ENCODE data around the gene OCRL. TPM values are rescaled to one million over a fixed set of nuclear protein-coding genes. Genes with fewer than 3 reads are reported as not detected.

OCRL gene
- total RNA-seq, 1 donor from 2014 or later = 20.1 TPM

DNA sequence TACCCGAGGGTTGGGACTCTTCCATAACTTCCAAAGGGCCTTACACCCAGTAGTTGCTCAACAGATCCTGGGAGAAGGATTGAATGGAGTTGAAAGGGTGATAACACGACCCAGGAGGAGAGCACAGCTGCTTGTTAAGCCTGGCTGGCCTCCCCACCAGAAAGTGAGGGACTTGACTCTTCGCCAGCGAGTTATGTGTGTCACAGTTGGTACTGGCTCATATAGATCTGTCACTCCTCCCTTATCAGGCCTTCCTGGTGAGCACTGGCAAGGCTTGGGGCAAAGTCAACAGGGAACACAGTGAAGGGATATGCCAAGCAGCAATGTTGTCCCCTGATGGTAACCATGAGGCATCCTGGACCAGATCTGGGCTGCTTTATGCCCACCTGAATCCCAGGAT, 78.9 kb downstream of the OCRL start:
- Histone ChIP-seq H3K4me3 (no peak overlapping the region), H3K9me3 (no peaks in the 10 kb centered on the region), H3K36me3 (no peaks in the 10 kb centered on the region), H3K4me1 (no peaks in the 10 kb centered on the region), H3K27me3 (ENCODE audit: low read depth) (no peaks in the 10 kb centered on the region), H3K27ac (no peak overlapping the region)
- DNase-seq (no peak), ATAC-seq (no peak)
- TF ChIP-seq, protein P1, sequence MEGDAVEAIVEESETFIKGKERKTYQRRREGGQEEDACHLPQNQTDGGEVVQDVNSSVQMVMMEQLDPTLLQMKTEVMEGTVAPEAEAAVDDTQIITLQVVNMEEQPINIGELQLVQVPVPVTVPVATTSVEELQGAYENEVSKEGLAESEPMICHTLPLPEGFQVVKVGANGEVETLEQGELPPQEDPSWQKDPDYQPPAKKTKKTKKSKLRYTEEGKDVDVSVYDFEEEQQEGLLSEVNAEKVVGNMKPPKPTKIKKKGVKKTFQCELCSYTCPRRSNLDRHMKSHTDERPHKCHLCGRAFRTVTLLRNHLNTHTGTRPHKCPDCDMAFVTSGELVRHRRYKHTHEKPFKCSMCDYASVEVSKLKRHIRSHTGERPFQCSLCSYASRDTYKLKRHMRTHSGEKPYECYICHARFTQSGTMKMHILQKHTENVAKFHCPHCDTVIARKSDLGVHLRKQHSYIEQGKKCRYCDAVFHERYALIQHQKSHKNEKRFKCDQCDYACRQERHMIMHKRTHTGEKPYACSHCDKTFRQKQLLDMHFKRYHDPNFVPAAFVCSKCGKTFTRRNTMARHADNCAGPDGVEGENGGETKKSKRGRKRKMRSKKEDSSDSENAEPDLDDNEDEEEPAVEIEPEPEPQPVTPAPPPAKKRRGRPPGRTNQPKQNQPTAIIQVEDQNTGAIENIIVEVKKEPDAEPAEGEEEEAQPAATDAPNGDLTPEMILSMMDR (IDR thresholded peaks at IDR 0.05) = no peak
- intact Hi-C loops (cut with DNase I) = no loop called here

DNA sequence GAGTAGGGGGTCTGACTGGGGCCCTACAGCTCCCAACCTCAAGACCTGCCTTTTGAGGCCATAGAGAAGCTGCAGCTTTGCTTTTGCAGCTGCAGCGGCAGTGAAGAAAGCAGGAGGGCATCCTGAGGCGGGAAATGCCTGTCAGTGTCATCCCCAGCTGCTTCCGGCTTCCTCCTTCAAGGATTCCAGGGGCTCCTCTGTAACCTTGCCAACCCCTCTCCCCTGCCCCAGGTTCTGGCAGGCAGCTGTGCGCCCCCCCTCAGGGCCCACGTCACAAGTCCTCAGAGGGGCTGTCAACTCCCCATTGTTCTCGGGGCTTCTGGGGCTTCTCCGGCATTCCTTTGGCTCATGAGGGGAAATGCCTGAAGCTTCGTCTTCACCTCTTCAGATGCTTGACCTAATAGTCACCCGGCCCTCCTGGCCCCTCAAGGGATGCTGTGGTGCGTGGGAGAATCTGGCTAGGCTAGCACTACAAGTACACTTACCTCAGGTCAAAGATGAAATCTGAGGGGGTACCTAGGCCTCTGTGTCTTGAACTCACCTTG, 82.8 kb downstream of the OCRL start:
- Histone ChIP-seq H3K4me1 (no peaks in the 10 kb centered on the region), H3K9me3 (no peaks in the 10 kb centered on the region), H3K4me3 (no peak overlapping the region), H3K27ac (no peak overlapping the region), H3K27me3 (ENCODE audit: low read depth) (no peaks in the 10 kb centered on the region), H3K36me3 (no peaks in the 10 kb centered on the region)
- TF ChIP-seq, protein P1 (IDR thresholded peaks at IDR 0.05) = no peak
- DNase-seq = no peak
- intact Hi-C loops (cut with DNase I) = no loop called here
- no peak for ATAC-seq

DNA sequence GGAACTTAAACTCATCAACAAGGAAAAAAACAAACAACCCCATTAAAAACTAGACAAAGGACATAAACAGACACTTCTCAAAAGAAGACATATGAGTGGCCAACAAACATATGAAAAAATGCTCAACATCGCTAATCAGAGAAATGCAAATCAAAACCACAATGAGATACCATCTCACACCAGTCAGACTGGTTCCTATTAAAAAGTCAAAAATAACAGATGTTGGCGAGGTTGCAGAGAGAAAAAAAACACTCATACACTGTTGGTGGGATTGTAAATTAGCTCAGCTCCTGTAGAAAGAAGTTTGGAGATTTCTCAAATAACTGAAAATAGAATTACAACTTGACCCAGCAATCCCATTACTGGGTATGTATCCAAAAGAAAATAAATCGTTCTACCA, 86.0 kb downstream of the OCRL start:
- no peak for ATAC-seq
- no peak for DNase-seq
- H3K36me3 ChIP-seq = no peaks in the 10 kb centered on the region
- TF ChIP-seq, protein P1 (IDR thresholded peaks at IDR 0.05) = no peak
- no peak overlapping the region for H3K27ac ChIP-seq
- intact Hi-C loops (cut with DNase I) = no loop called here
- no peak overlapping the region for H3K4me3 ChIP-seq
- H3K27me3 ChIP-seq (ENCODE audit: low read depth) = no peaks in the 10 kb centered on the region
- no peaks in the 10 kb centered on the region for H3K4me1 ChIP-seq
- H3K9me3 ChIP-seq = no peaks in the 10 kb centered on the region

DNA sequence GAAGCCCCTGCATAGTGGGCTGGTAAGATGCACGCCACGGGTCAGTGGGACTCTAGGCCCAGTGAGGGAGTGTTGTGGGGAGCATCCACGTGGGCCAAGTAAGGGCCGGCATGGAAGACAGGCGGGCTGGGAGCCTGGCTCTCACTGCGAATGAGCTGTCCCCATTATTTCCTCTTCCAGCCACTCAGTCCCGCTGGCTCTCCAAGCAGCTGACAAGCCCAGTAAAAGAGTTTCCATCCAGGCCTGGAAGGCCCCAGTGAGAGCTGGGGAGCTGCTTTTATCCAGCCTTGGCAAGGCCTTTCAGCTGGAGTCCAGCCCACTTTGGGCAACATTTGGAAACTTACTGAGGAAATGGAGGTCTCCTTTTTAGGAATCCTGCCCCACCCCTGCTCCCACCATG, 89.8 kb downstream of the OCRL start:
- TF ChIP-seq, protein P1 (IDR thresholded peaks at IDR 0.05) = no peak
- intact Hi-C loops (cut with DNase I) = no loop called here

DNA sequence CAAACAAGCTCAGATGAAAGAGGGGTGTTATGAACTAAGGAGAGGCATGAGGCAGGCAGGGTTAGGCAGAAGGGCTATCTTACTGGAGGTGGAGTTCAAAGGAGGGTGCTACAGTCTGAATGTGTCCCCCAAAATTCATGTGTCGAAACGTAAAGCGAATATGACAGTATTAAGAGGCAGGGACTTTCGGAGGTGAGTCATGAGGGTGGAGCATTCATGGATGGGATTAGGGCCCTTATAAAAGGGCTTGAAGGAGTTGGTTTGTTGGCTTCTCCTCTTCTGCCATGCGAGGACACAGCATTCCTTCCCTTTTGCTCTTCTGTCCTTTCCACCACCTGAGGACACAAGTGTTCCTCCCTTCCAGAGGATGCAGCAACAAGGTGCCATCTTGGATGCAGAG, 91.8 kb downstream of the OCRL start:
- no peaks in the 10 kb centered on the region for H3K4me1 ChIP-seq
- DNase-seq (no peak), ATAC-seq (no peak)
- no peaks in the 10 kb centered on the region for H3K9me3 ChIP-seq
- H3K27ac ChIP-seq = no peak overlapping the region
- no peaks in the 10 kb centered on the region for H3K36me3 ChIP-seq
- intact Hi-C loops (cut with DNase I) = no loop called here
- no peak overlapping the region for H3K4me3 ChIP-seq
- no peaks in the 10 kb centered on the region for H3K27me3 ChIP-seq (ENCODE audit: low read depth)
- TF ChIP-seq, protein P1 (IDR thresholded peaks at IDR 0.05) = no peak

More for the DNA sequence above, 89.8 kb downstream of the OCRL start:
- Histone ChIP-seq H3K27me3 (ENCODE audit: low read depth) (no peaks in the 10 kb centered on the region), H3K36me3 (no peaks in the 10 kb centered on the region), H3K9me3 (no peaks in the 10 kb centered on the region), H3K27ac (no peak overlapping the region), H3K4me1 (no peaks in the 10 kb centered on the region), H3K4me3 (no peak overlapping the region)
- DNase-seq (no peak), ATAC-seq (no peak)

DNA sequence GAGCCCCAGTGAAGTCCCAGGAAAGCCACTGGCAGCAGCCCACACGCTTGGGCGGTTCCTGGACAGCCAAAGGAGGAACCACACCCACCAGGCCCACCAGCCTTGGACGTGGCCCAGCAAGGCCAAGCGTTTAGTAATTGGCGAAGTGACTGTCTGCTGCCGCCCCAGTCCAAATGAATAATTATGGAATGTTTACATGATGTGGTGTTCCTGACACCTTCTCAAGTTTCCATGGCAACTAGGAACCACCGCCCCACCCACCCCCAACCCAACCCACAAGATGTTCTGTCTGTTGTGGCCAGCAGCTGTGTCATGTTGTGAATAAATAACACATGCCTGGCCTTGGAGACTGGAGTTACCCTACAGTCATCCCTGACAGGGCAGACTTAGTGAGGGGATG, 92.4 kb downstream of the OCRL start:
- TF ChIP-seq, protein P1 (IDR thresholded peaks at IDR 0.05) = no peak
- Histone ChIP-seq H3K9me3 (no peaks in the 10 kb centered on the region), H3K36me3 (no peaks in the 10 kb centered on the region), H3K27me3 (ENCODE audit: low read depth) (no peaks in the 10 kb centered on the region), H3K4me3 (no peak overlapping the region), H3K4me1 (no peaks in the 10 kb centered on the region), H3K27ac (no peak overlapping the region)
- ATAC-seq (no peak), DNase-seq (no peak)
- intact Hi-C loops (cut with DNase I) = no loop called here

Data from lower lobe of right lung (tissue), 2 donors.